ENCODE data around the gene LYRM4.

Gene LYRM4

GRCh38 chr6:5190507-5190906 is 70.2 kb downstream of the LYRM4 start:
- no peak for TF ChIP-seq JUND (IDR thresholded peaks at IDR 0.05; ENCODE audit: low read depth)
- no peak for DNase-seq (ENCODE audit: low read depth in 1 of 2, low spot score in 1 of 2)
- in situ Hi-C loops (cut with HindIII; ENCODE audit: low pct_unique_long_range_greater_than_20kb, low sequenced_read_pairs), result no loop called here

DNA sequence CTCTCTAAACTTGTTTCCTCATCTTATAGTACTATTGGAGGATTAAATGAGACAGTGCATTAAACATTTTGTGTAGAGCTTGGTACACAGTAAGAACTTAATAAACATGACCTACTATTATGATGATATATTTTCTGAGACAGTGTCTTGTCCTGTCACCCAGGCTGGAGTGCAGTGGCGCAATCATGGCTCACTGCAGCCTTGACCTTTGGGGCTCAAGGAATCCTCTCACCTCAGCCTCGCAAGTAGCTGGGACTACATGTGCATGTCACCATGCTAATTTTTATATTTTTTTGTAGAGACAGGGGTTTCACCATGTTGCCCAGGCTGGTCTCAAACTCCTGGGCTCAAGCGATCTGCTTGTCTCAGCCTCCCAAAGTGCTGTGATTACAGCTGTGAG is 72.1 kb downstream of the LYRM4 start:
- no peak for DNase-seq (ENCODE audit: low read depth in 1 of 2, low spot score in 1 of 2)
- no peak for TF ChIP-seq JUND (IDR thresholded peaks at IDR 0.05; ENCODE audit: low read depth)
- in situ Hi-C loops (cut with HindIII; ENCODE audit: low pct_unique_long_range_greater_than_20kb, low sequenced_read_pairs), result no loop called here

DNA sequence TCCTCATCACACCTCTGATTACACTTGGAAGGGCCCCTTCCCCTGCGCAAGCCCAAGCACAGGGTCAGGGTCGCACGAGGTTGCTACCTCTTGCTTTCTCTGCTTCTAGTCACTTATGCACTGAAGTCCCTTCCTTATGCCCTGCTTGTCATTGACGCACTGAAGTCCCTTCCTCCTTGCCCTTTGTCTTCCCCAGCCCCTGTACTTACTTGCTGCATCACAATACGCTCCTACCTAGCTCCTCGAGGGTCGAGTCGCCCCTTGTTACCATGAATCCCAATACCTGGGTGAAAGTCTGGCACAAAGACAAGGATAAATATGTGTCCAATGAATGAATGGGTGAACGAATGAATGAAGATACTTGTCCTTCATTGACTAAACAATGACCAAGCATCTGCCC is 75.9 kb downstream of the LYRM4 start:
- no peak for TF ChIP-seq JUND (IDR thresholded peaks at IDR 0.05; ENCODE audit: low read depth)
- in situ Hi-C loops (cut with HindIII; ENCODE audit: low pct_unique_long_range_greater_than_20kb, low sequenced_read_pairs), result no loop called here
- DNase-seq (ENCODE audit: low read depth in 1 of 2, low spot score in 1 of 2), result no peak

GRCh38 chr6:5184218-5184617 is 76.5 kb downstream of the LYRM4 start:
- in situ Hi-C loops (cut with HindIII; ENCODE audit: low pct_unique_long_range_greater_than_20kb, low sequenced_read_pairs), result no loop called here
- TF ChIP-seq JUND (IDR thresholded peaks at IDR 0.05; ENCODE audit: low read depth), result no peak
- DNase-seq (ENCODE audit: low read depth in 1 of 2, low spot score in 1 of 2), result no peak

GRCh38 chr6:5181510-5182317 is 79.0 kb downstream of the LYRM4 start:
- no peak for TF ChIP-seq JUND (IDR thresholded peaks at IDR 0.05; ENCODE audit: low read depth)
- no peak for DNase-seq (ENCODE audit: low read depth in 1 of 2, low spot score in 1 of 2)
- in situ Hi-C loops (cut with HindIII; ENCODE audit: low pct_unique_long_range_greater_than_20kb, low sequenced_read_pairs), result no loop called here

GRCh38 chr6:5180636-5181035 is 80.1 kb downstream of the LYRM4 start:
- no peak for TF ChIP-seq JUND (IDR thresholded peaks at IDR 0.05; ENCODE audit: low read depth)
- peak in 1 of 2 experiments; percentile 22 for DNase-seq (ENCODE audit: low read depth in 1 of 2, low spot score in 1 of 2)
- in situ Hi-C loops (cut with HindIII; ENCODE audit: low pct_unique_long_range_greater_than_20kb, low sequenced_read_pairs), result no loop called here

DNA sequence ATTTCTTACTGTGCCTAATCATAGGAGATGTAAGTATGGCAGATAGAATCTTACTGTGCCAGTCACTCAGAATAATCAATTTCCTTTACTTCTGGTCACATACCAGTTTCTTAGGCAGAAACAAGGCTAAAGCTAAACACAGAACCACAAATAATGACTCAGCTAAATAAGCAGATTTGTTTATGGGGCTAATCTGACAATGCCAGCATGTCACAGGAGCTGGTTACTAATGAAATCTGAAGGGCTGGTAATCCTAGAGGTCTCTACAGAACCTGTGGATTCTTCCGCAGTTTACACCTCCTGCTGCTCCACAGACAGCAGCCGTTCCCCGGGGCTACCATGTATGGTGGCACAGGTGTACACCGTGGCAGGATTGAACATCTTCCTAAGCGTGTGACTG is 80.8 kb downstream of the LYRM4 start:
- no peak for DNase-seq (ENCODE audit: low read depth in 1 of 2, low spot score in 1 of 2)
- in situ Hi-C loops (cut with HindIII; ENCODE audit: low pct_unique_long_range_greater_than_20kb, low sequenced_read_pairs), result no loop called here
- no peak for TF ChIP-seq JUND (IDR thresholded peaks at IDR 0.05; ENCODE audit: low read depth)

DNA sequence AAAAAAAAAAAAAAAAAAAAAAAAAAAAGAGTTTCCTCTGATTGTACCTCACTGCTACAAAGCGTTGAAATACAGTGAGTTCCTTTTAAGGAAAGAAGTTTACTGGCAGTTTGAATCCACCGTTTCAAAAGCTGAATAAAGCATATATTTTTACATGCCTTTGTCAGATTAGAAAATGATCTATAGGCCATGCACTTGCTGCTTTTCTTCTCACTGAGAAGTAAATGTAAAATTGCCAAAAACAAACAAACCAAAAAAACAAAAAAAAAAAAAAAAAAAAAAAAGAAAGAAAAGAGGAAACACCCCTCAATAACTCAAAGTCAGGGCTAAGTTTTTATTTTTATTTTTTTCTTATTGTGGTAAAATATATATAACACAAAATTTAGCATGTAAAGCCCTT is 81.9 kb downstream of the LYRM4 start:
- DNase-seq (ENCODE audit: low read depth in 1 of 2, low spot score in 1 of 2), result no peak
- in situ Hi-C loops (cut with HindIII; ENCODE audit: low pct_unique_long_range_greater_than_20kb, low sequenced_read_pairs), result no loop called here
- no peak for TF ChIP-seq JUND (IDR thresholded peaks at IDR 0.05; ENCODE audit: low read depth)

DNA sequence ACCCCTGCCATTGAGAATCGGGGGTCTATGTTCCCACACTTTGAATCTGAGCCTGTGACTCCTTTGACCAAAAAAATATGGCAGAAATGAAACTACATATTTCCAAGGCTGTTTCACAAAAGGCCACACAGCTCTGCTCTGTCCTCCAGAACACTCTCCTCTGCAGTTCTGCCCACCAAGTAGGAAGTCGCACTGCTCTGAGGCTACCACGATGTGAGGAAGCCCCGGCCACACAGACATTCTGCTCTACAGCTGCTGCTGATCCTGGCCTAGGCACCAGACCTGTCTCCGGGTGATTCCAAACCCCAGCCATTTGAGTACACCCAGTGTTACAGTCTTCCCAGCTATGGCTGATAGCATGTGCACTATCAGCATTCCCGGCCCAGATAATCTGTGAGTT is 85.1 kb downstream of the LYRM4 start:
- in situ Hi-C loops (cut with HindIII; ENCODE audit: low pct_unique_long_range_greater_than_20kb, low sequenced_read_pairs), result no loop called here
- no peak for DNase-seq (ENCODE audit: low read depth in 1 of 2, low spot score in 1 of 2)
- TF ChIP-seq JUND (IDR thresholded peaks at IDR 0.05; ENCODE audit: low read depth), result no peak

GRCh38 chr6:5174756-5175549 is 85.8 kb downstream of the LYRM4 start:
- no peak for TF ChIP-seq JUND (IDR thresholded peaks at IDR 0.05; ENCODE audit: low read depth)
- peak in 1 of 2 experiments; percentile 28 for DNase-seq (ENCODE audit: low read depth in 1 of 2, low spot score in 1 of 2)
- in situ Hi-C loops (cut with HindIII; ENCODE audit: low pct_unique_long_range_greater_than_20kb, low sequenced_read_pairs), result no loop called here

DNA sequence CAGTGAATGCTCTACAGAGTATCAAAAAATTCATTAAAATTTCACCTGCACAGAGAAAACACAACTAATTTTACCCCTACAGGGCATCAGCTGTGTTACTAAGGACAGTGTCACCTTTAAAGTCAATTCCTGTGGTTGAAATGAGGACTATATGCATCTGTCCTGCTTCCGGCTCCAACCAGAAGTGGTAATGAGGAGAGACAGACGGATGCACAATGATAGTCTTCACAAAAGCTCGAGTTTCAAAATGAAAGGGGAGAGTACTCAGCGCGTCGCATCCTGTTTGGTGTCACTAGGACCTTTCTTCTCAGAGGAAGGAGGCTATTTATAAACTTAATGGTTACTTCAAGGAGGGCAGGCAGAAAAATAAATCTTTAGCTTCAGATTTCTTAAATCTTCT is 86.5 kb downstream of the LYRM4 start:
- in situ Hi-C loops (cut with HindIII; ENCODE audit: low pct_unique_long_range_greater_than_20kb, low sequenced_read_pairs), result no loop called here
- DNase-seq (ENCODE audit: low read depth in 1 of 2, low spot score in 1 of 2), result no peak

DNA sequence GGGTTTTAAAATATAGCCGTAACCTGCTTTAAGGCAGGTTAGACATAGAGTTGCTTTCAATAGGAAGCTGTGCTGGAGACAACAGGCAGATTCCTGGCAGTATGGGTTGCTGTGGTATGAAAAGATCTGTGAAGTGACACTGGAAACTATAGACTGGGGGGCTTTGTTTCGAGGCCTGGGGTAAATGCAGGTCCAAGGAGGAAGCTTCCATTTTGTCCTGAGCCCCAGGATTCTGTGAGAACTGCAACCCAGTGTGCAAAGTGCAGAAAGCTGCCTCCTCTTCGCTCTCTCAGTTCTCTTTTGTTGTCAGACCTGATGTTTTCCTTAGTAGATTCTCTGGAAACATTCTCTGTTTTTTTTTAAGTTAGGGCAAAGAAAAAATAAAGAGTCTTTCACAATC is 86.9 kb downstream of the LYRM4 start:
- in situ Hi-C loops (cut with HindIII; ENCODE audit: low pct_unique_long_range_greater_than_20kb, low sequenced_read_pairs), result no loop called here
- no peak for DNase-seq (ENCODE audit: low read depth in 1 of 2, low spot score in 1 of 2)
- no peak for TF ChIP-seq JUND (IDR thresholded peaks at IDR 0.05; ENCODE audit: low read depth)

More for the DNA sequence above, 86.5 kb downstream of the LYRM4 start:
- no peak for TF ChIP-seq JUND (IDR thresholded peaks at IDR 0.05; ENCODE audit: low read depth)

GRCh38 chr6:5172897-5173474 is 87.8 kb downstream of the LYRM4 start:
- no peak for TF ChIP-seq JUND (IDR thresholded peaks at IDR 0.05; ENCODE audit: low read depth)
- no peak for DNase-seq (ENCODE audit: low read depth in 1 of 2, low spot score in 1 of 2)
- in situ Hi-C loops (cut with HindIII; ENCODE audit: low pct_unique_long_range_greater_than_20kb, low sequenced_read_pairs), result no loop called here
